Measurements from ENCODE around the gene DCLK2.

Gene DCLK2

GRCh38 chr4:150248181-150248580 is 169.9 kb downstream of the DCLK2 start:
- no peak for DNase-seq

GRCh38 chr4:150250293-150250997 is 172.2 kb downstream of the DCLK2 start:
- DNase-seq = no peak

GRCh38 chr4:150250998-150251651 is 172.9 kb downstream of the DCLK2 start:
- DNase-seq = no peak

- no peak for DNase-seq
These were observed 173.5 kb downstream of the DCLK2 start for GRCh38 chr4:150251752-150252190.

- no peak for DNase-seq
These were observed 174.1 kb downstream of the DCLK2 start for GRCh38 chr4:150252306-150252705.

- DNase-seq = no peak
These were observed 174.5 kb downstream of the DCLK2 start for GRCh38 chr4:150252741-150253140.

GRCh38 chr4:150253416-150253815 is 175.2 kb downstream of the DCLK2 start:
- DNase-seq = no peak

- no peak for DNase-seq
These were observed 175.9 kb downstream of the DCLK2 start for GRCh38 chr4:150253965-150254630.

GRCh38 chr4:150255610-150256224 is 177.5 kb downstream of the DCLK2 start:
- DNase-seq = no peak

- no peak for DNase-seq
These were observed 178.0 kb downstream of the DCLK2 start for GRCh38 chr4:150256225-150256620.

GRCh38 chr4:150256841-150257730 is 178.8 kb downstream of the DCLK2 start:
- DNase-seq = no peak

GRCh38 chr4:150258569-150258968 is 180.3 kb downstream of the DCLK2 start:
- no peak for DNase-seq

- no peak for DNase-seq
These were observed 181.8 kb downstream of the DCLK2 start for GRCh38 chr4:150259861-150260567.

GRCh38 chr4:150261571-150261970 is 183.3 kb downstream of the DCLK2 start:
- DNase-seq = no peak

GRCh38 chr4:150262611-150263010 is 184.4 kb downstream of the DCLK2 start:
- DNase-seq = no peak

GRCh38 chr4:150264595-150265161 is 186.4 kb downstream of the DCLK2 start:
- DNase-seq = no peak

GRCh38 chr4:150265806-150266205 is 187.6 kb downstream of the DCLK2 start:
- no peak for DNase-seq

GRCh38 chr4:150268444-150268843 is 190.2 kb downstream of the DCLK2 start:
- no peak for DNase-seq

- no peak for DNase-seq
These were observed 200.0 kb downstream of the DCLK2 start for GRCh38 chr4:150278206-150278605.

- DNase-seq = no peak
These were observed 202.0 kb downstream of the DCLK2 start for GRCh38 chr4:150280081-150280895.

GRCh38 chr4:150280975-150281374 is 202.7 kb downstream of the DCLK2 start:
- no peak for DNase-seq

All from CD4-positive, alpha-beta T cell treated with Interleukin-4 for 4 hours (primary cell).